ENCODE data around the gene CADM1.

DNA sequence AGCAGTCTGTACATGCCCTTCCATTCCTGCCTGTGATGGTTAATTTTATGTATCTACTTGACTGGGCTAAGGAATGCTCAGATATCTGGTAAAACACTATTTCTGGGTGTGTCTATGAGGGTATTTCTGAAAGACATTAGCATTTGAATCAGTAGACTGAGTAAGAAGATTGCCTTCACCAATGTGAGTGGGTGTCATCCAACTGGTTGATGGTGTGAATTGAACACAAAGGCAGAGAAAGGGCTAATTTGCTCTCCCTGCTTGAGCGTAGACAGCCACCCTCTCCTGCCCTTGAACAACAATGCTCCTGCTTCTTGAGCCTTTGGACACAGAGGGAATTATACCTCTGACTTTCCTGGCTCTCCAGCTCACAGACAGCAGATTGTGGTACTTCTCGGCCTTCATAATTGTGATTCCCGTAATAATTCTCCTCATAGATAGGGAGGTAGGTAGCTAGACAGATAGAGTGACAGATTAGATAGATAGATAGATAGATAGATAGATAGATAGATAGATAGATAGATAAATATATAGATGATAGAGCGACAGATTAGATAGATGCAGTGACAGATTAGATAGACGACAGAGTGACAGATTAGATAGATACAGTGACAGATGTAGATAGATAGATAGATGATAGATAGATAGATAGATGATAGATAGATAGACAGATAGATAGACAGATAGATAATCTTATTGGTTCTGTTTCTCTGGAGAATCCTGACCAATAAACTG lies 370.6 kb downstream of the CADM1 start:
- TF ChIP-seq, protein P1, sequence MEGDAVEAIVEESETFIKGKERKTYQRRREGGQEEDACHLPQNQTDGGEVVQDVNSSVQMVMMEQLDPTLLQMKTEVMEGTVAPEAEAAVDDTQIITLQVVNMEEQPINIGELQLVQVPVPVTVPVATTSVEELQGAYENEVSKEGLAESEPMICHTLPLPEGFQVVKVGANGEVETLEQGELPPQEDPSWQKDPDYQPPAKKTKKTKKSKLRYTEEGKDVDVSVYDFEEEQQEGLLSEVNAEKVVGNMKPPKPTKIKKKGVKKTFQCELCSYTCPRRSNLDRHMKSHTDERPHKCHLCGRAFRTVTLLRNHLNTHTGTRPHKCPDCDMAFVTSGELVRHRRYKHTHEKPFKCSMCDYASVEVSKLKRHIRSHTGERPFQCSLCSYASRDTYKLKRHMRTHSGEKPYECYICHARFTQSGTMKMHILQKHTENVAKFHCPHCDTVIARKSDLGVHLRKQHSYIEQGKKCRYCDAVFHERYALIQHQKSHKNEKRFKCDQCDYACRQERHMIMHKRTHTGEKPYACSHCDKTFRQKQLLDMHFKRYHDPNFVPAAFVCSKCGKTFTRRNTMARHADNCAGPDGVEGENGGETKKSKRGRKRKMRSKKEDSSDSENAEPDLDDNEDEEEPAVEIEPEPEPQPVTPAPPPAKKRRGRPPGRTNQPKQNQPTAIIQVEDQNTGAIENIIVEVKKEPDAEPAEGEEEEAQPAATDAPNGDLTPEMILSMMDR (IDR thresholded peaks at IDR 0.05 in 8 of 11, conservative IDR thresholded peaks at IDR 0.05 in 3 of 11) = no peak
- no peak for TF ChIP-seq POLR2A (IDR thresholded peaks at IDR 0.05)
